ENCODE measurements around the gene GPR148.

Gene GPR148

DNA sequence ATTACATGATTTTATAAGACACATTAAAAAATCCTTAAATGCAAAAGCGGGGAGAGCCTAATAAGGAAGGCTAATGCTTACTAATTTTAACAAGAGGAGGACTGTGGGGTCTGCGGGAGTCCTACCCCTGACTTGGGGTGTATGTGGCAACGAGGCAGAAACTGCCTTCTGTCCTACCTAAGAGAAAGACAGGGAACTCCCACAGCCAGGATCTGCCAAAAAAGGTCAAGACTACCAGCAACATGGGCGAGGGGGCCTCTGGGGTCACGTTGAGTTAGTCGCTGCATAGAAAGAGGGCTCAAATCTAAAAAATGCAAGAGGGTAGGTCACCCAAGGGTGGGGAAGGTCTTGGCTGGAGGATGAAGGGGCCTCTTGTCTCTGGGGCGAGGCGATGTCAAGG lies 25.9 kb downstream of the GPR148 start:
- DNase-seq = no peak

DNA sequence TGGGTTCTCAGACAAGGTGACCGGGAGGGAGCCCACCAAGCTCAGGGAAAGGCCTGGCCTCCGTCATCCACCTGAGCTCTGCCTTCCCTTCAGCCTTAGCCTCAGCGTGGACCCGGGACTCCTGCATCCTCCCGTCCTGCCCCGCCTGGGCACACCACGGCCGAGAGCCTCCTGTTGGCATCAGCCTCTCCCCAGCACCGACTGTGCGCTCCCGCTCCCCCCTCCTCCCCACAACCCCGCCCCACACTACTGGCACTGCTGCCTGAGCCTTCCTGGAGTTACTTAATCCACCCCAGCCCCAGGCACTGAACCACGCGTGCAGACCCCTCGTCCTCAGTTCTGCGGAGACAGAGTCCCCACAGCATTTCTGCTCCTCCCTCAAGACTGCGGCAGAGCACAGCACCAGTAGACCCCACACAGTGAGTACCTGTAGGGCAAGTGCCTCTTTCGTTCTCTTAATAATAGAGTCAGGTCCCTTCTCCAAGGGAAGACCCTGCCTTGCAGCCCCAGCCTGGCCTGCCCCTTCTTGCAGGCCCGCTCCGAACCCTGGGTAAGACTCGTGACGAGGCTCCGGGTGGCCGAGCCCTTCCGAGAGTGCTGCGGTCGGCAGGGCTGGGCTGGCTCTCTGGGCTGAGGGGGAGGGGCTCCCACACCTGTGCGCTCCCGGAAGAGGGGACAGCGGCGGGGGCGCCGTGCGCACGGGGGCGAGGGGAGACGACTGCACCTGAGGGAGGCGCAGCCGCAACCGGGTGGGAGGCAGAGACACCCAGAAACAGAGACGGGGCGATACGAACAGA lies 26.6 kb downstream of the GPR148 start, which contains the start of gene AMER3:
Gene AMER3, plus strand, starts transcription at position 285 of the 797 bp plus-strand sequence. CDS start 6,533 bp downstream, outside the sequence.
- no peak for DNase-seq

DNA sequence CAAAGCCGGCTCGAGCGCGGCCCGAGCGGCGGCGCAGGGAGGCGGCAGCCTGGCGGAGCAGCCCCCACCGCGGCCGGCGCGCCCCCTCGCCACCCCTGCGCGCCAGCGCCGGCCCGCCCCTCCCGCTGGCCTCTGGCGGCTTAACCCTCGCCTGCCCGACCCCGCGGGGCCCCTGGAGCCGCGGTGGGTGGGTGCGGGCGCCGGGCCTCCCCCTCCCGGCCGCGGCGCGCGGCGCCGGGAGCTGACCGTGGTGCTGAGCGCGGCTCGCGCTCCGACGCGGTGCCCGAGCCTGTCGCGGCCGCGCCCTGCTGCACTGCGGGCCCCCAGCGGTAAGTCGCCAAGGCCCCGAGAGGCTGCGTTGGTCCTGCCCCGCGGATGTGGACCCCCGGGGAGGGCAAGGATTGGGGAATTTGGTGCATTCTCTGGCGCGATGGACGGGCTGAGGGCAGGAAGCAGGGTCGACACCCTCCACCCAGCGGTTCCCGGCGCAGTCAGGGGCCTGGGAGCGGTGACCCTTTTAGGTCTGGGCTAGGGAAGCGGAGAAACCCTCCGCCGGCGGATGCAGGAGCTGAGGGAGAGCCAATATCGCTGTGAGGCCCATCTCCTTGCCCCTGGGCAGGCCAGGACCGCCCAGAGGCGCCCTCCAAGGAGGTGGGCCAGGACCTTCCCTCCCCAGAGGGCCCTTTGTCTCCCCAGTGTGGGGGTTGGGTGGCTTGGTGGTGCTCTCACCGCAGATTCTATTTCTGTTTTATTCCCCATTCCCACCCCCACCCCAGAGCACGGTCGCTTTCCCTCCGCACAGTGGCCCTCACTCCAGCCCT lies 27.4 kb downstream of the GPR148 start:
- DNase-seq = no peak

DNA sequence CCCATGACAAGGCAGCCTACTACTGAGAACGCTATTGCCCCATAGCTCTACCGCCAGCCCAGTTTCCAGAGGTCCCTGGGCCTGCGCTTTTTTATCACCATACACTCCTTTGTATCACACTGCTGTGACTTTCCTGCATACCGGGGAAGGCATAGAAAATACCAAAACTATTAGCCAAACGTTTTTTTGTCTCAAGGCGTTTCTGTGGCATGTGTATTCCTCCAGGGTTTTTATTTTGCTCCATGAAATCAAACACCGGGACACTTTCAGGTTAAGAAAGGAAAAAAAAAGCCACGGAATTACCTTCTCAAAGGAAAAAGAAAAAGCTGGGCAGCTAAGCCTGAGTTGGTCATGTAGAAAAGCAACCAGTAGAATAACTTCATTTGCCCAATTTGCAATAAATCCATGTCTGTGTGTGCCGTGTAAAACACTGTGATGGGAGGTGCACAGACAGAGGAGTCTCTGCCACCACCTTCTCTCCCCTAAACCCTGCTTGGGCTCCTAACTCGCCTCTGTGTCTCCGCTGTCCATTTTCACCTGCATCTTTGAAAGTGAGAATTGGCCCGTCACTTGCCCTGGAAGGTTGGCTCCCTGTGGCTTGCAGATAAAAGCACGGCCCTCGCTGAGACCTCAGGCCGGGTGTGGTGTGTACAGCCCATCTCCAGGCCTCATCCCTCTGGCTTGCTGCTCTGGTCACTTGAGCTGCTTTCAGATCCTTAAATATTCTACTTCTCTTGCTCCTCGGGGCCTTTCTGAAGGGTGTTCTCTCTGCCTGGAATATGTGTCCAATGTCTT lies 28.2 kb downstream of the GPR148 start:
- DNase-seq = no peak

DNA sequence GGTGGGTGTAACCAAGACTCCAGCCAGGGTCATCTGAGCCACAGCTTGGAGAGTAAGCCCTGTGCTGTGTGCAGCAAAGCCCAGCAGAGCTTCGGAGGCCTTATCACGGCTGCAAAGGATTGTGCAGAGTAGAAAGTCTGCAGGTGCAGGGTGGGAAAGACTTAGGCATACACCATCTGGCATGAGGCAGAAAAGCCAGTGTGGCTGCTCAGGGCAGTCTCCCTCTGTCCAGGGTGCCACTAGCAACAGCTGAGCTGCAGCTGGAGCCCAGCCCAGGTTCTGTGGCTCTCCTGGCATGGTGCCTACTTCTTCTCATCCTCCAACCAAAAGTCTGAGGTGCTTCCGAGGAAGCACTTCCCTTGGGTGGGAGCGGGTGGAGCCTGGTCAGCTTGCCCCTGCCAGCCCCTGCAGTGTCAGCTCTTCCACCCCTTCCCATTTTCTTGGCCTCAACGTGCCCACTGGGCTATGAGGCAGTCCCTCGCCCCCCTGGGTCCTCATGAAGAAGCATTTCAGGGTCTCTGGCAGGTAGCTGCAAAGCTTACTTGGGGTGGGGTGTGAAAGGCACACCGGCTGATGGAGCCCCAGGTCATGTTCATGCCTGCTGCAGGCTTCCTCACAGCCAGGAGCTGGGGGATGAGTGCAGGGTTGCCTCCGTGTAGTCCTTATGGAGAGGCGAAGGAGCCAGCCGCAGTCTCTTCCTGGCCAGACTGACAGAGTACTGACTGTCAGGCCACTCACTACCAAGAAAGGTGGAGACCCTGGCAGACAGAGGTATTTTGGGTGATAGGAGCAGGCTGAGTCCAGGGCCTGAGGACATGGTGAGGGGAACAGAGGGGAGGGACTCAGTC lies 31.3 kb downstream of the GPR148 start:
- DNase-seq = no peak

DNA sequence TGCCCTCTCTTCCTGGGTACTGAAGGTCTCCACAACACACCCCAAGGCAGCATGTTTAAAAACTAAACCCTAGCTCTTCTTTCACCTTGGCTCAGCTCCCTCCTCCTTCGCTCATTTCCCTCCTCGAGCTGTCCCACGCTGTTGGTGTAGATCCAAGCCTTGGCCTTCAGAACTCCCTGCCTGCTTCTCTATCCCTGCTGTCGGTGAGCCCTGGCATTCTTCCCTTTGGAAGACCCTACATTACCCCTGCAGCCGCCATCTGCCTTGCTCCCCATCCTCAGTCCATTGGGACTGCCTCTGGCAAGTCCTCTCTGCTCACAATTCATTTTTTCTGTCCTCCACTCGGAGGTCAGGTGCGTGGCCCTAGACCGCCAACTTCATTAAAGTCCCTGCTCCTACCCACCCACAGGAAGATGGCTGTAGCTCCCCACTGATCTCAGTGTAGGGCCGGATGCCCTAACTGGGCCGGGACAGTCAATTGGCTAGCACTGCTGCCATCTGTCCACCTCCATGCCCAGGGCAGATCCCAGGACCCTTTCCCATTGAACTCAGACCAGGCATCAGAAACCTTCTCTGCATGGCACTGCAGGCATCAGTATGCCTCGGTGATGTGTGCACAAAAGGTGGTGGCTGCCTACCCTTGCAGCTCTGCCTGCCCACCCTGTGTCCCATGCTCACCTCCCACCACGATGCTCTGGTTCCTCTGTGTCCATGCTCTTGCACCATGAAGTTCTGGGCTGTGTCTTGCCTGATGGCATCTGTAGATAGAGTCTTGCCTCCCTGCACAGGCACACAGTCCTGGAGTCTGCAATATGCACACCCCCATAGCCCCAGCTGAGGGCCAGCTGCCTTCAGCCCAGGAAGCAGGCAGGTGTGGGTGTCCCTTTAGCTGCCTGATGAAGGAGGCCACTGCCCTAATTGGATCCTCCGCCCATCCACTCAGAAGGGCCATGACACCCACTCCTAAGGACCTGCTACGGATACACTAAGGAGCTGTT lies 32.2 kb downstream of the GPR148 start:
- no peak for DNase-seq

DNA sequence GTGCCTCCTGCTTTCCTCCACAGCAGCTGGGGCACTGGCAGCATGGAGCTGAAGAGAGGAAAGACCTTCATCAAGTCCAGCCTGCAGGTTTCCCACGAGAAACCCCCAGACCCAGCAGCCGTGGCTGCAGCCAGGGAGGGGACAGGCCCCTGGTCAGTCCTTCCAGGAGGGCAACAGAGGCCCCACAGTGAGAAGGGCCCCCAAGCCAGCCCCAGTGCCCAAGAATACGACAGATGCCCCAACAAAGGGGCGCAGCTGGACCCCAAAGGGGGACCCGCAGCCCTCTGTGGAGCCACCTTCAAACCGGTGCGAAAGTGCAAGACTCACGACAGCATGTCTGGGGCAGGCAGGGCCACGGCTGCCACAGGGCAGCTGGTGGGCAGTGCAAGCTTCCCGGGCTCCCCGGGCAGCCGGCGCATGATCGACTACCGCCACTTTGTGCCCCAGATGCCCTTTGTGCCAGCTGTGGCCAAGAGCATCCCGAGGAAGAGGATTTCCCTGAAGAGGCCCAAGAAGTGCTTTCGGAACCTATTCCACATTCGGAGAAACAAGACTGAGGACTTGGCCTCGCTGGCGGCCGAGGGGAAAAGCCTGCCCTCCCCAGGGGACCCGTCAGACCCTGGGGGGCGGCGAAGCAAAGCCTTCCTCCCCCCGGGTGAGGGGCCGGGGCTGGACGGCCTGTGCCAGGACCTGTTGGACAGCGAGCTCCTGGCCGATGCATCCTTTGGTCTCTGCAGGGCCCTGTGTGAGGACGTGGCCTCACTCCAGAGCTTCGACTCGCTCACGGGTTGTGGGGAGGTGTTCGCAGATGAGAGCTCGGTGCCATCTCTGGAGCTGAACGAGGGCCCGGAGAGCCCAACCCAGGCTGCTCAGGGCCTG lies 33.4 kb downstream of the GPR148 start:
- no peak for DNase-seq

DNA sequence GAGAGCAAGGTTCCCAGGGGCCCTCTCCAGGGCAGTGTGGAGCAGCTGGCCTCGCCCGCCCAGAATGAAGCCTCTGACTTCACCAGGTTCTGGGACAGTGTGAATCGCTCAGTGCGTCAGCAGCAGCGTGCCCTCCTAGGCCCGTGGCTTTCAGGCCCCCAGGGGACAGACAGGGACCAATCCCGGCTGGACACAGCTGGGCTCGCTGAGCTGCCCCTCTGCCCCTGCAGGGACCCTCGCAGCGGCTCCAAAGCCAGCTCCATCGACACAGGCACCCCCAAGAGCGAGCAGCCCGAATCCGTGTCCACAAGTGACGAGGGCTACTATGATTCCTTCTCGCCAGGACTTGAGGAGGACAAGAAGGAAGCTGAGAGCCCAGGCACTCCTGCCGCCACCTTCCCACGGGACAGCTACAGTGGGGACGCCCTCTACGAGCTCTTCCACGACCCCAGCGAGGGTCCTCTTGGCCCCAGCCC lies 34.1 kb downstream of the GPR148 start:
- DNase-seq = no peak

DNA sequence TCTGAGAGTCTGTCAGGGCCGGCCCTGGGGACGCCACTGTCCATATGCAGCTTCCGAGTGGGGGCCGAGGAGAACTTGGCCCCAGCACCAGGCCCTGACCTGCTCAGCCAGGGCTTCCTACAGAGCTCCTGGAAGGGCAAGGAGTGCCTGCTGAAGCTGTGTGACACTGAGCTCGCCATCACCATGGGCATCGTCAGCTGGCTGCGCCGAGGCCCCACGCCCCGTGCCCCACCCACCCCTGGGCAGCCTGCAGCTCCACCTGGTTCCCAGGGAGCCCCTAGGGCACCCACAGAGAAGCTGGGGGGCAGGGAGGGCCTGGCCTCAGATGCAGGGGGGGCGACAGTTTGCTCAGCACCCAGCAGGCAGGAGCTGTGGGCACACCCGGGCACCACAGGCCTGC lies 34.5 kb downstream of the GPR148 start:
- no peak for DNase-seq

DNA sequence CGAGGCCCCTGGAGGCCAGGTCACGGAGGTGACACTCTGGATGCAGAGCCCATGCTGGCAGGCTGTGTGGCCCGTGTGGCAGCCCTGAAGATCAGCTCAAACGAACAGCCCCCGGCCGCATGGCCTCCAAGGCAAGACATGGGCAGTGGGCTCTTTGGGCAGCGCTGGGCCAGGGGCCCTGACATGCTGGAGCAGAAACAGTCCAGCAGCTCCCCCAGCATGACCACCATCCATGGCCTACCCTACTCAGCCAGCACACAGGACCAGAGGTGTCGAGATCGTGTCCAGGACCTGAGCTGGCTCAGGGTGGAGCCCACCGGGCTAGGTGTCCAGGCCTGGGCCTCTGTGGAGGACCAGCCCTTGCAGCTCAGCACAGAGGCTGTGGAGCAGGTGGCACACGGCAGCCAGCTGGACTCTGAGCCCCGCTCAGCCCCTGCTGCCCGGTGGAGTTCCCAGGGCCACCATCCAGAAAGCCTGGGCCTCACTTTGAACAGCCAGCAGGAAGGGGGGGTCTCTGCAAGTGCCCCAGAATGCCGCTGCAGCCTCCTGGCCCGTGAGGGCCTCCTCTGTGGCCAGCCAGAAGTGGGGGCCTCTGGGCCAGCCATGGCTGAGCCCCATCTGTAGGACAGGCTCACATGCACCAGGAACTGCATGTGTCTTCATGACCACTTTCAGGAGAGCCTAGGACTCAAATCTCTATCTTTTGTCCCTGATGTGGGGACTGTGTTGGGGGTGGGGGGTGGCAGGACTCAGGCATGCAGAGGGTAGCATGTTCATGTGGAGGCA lies 35.4 kb downstream of the GPR148 start:
- DNase-seq = no peak

DNA sequence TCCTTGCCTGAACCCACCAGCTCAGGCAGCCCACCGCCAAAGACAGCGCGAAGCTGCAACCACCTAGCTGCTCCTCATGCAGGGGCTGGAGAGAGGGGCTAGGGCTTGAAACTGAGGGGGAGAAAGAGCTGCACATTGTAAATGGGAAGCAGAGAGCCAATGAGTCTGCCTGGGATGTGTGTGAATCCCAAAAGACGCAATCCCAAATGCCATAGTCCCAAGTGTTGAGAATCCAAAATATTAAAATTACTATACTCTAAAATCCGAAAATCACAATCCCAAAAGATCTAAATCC lies 35.9 kb downstream of the GPR148 start:
- DNase-seq = no peak

DNA sequence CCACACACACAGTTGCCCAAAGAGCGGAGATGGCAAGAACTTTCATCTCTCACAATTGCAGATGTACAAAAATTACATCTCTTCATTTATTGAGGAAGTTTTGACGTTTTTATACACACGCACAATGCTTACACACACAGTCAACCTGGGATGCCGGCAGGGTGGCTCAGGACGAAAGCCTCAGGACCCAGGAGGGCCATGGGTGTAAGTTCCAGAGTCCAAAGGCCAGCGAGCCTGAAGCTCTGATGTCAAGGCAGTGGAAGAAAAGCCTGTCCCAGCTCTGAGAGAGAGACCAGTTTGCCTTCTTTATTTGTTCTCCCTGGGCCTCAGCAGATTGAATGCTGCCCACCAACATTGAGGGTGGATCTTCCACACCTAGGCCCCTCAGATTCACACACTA lies 36.6 kb downstream of the GPR148 start:
- no peak for DNase-seq

DNA sequence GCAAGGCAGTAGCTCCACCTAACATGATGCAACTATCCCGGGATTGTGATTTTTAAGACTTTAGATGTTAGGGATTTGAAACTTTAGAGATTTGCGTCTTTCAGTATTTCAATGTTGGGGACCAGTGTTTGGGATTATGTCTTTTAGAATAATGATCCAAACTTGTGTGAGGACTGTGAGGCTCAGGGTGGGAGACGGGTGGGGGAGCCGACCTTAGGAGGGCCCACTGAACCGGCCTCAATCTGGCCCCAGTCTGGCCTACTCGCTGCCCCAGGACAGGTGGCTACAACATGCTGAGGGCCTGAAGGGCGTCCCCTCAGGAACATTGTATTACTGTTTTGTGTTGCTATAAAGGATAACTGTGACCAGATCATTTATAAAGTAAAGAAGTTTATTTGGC lies 37.2 kb downstream of the GPR148 start:
- no peak for DNase-seq

DNA sequence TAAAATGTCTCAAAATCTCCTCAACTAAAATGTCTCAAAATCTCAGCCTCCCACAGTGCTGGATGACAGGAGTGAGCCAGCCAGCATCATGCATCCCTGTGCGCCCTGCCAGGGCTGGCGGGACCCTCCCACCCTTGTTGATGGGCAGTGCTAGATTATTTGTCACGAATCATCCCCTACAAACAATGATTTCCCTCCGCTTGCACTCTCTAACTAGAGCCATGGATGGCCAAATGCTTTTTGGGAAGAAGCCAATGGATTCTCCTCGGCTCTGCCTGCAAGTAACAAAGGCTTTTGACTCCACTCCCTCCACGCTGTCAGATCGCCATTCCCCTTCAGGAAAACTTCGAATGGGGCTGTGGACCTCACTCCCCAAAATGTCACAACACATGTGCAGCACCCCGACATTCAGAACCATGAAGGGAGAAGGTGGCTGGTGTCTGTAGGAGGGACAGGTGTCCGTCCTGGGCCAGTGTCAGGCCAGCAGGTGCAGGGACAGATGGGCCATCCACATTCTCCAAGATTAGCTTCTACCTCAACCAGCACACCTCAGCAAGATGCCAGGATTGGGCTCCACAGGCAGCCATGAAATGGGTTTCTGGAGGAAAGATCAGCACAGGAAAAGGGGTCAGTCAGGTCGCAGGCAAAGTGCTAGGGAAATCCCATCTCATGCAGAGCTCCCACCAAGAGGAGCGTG lies 38.0 kb downstream of the GPR148 start:
- DNase-seq = no peak

DNA sequence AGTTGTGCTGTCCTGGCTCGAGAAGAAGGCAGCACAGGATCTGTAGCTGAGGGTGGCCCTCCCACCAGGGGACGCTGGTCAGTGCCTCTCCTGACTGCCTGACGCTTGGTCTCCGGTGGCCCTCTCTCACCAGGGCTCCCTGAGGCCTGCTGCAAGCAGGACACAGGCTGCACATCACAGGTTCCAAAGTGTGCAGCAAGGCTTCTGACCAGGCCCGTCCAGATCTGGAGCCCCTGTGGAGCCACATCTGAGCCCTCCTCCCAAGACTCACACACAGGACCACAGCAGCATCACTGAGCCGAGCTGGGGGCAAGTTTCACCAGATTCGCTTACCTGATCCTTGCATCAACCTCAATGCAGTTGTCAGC lies 38.5 kb downstream of the GPR148 start:
- no peak for DNase-seq

DNA sequence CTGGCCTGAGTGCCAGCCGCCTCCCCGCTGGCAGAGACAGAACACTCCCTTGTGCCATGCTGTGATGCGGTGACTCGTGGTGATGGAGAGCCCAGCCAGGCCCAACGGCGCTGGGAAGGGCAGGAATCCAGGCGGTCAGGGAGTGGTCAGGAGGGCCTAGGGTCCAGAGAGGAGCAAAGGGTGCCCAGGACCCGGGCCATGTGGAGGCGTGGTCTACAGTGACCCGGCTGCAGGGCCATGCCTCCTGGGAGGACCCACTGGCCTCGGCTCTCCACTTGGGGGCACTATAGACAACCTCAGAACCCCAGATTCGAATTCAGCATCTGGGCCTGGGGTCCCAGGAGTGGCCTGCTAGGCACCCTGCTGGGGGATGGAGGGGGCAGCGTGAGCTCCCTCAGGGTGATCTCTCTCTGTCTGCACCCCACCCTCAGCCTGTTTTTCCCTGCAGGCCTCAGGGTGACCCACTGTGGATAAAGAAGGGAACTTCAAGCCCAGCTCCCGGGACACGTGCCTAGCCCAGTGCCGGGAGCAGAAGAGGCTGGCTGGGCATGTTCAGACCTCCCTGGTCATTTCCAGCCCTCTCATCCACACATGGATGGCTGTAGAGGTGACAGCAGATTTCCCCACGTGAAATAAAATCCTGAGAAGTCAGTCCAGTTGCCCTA lies 39.5 kb downstream of the GPR148 start:
- DNase-seq = no peak

DNA sequence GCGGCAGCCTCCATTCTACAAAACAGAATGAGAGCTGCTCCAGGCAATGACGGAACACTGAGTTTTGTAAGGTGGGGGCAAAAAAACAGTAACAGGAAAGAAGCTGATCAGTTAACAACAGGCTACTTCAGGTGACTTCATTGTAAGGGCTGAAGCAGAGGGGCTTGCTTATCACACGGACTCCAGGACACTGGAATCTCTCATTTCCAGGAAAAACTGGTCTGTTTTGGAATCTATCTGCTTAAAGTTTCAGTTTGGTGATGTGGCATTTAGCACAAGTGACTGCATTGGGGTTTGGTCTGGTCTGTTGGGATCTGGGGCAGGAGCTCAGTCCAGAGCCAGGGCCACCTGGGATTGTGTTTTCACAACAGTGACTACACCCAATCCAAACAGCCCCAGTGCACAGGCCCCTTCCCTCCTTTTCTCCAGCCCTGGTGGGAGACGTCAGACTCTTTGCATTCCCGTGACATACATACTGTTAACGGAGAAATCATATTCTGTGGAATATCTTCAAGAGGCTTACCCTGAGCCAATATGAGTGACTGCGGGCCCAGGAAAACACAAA lies 40.6 kb downstream of the GPR148 start:
- DNase-seq = no peak

DNA sequence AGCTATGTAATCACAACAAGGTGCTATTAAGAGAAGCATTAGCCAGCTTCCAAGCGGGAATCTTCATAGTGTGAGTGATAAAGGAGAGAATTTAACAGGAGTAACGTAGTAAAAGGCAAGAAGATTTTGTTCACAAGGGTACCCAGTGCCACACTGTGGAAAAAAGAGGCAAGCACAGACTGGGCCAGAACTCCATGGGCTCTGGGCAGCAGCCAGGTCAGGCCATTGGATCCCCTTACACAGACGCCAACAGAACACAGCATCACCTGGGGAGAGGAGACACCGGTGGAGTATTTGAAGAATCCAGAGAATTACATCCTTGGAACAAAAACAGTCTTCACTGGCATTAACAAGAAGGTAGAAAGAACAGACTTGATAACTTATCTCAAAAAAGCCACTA lies 47.7 kb downstream of the GPR148 start:
- no peak for DNase-seq

Data from T1000 (cell line).